HG02678 (cell line): ENCODE results near the gene NMRK1.

Source experiments
- ATAC-seq: cut with Tn5 transposase; IDR thresholded peaks from one replicate; pipeline ENCODE4 v1.9.1; 2021; ENCODE audit warnings: mild to moderate bottlenecking, moderate library complexity; ENCODE audit not compliant: unreplicated experiment

Gene NMRK1

DNA sequence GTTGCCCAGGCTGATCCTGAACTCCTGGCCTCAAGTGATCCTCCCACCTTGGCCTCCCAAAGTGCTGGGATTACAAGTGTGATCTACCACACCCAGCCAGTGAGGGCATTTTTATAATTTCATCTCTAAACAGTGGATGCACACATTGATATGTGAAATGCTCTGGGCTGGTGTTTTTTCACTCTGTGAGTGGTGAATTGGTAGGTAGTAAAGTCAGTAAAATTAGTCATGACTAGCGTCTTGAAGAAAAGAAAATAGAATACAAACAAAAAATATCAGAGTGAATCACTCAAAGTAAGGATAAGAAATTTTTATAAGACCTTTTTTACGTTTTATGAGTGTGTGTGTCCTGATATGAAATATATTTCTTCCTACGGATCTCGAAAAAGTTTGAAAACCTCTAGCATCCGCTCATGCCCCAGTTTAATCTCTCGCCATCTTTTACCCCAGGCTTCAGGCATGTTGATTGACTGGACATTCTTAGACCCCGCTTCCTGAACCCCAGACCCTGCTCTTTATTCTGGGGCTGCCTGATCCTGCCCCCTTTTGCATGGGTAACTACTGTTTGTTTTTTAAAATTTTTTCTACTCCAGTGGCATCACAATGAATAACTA is 14.3 kb upstream of the NMRK1 start:
- ATAC-seq: no peak

GRCh38 chr9:75101004-75101588 is 13.1 kb upstream of the NMRK1 start:
- ATAC-seq: no peak

GRCh38 chr9:75096796-75097195 is 8.8 kb upstream of the NMRK1 start:
- ATAC-seq: no peak

DNA sequence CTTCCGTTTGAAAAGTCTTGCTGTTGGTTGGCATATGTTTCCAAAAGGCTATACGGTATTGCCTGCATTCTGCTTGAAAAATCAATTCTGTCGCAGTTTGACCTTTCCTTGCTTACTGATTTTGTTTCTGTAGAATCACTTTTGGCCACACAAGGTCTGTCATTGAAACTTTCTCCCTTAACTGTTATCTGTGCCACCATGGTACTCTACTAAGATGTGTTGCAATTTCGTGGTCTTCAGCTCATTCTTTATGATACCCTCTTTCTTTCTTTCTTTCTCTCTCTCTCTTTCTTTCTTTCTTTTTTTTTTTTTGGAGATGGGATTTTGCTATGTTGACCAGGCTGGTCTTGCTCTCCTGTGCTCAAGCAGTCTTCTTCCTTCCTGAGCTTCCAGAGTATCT is 4.8 kb upstream of the NMRK1 start:
- ATAC-seq: no peak

GRCh38 chr9:75090579-75090978 is 2.6 kb upstream of the NMRK1 start:
- ATAC-seq: no peak

GRCh38 chr9:75089373-75089766 is 1.4 kb upstream of the NMRK1 start:
- ATAC-seq: no peak

GRCh38 chr9:75088646-75089372 is 854 bp upstream of the NMRK1 start:
- ATAC-seq: peak; percentile 26

- peak; percentile 31 for ATAC-seq
Observed at GRCh38 chr9:75087289-75087823, 599 bp downstream of the NMRK1 start.

DNA sequence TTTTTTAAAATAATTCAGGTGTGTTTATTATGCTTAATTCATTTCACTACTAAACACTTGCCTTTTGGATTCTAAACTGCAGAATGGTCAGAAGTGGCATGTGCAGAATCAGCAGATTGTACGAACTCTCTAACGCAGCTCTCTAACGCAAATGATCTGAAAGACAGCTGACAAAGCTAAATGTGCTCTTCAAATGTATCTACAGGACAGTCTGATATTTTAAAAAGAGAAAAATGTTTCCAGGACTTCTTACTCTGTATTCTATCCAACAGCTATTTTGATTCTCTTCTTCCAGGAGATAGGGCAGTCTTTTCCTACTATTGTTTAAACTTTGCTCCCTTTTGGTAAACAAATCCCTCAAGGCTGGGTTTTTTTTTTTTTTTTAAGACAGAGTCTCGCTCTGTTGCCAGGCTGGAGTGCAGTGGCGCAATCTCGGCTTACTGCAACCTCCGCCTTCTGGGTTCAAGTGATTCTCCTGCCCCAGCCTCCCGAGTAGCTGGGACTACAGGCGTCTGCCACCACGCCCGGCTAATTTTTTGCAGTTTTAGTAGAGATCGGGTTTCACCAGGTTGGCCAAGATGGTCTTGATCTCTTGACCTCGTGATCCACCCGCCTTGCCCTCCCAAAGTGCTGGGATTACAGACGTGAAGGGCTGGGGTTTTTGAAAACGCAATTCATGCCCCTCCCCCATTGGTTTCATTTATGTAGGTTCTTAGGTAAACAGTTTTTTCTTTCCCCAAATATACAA is 1.2 kb downstream of the NMRK1 start:
- ATAC-seq: no peak

DNA sequence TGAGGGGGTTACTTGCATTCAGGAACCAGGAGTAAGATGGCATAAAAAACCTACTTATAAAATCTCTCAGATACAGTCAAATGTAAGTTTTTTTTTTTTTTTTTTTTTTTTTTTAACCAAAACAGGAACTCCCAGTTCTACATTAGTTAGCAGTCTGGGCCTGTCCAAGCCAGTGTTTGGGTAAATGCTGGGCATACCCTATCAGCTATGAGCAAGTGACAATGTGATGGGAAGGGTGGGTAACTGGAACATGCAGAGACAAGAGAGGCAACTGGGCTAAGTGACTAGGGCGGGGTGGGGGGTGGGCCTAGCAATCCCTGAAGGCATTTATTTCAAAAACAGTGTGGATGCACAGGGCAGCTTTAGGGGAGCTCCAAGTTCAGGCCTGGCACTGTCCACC is 2.3 kb downstream of the NMRK1 start:
- ATAC-seq: no peak

- no peak for ATAC-seq
Observed at GRCh38 chr9:75084081-75084672, 3.8 kb downstream of the NMRK1 start.

DNA sequence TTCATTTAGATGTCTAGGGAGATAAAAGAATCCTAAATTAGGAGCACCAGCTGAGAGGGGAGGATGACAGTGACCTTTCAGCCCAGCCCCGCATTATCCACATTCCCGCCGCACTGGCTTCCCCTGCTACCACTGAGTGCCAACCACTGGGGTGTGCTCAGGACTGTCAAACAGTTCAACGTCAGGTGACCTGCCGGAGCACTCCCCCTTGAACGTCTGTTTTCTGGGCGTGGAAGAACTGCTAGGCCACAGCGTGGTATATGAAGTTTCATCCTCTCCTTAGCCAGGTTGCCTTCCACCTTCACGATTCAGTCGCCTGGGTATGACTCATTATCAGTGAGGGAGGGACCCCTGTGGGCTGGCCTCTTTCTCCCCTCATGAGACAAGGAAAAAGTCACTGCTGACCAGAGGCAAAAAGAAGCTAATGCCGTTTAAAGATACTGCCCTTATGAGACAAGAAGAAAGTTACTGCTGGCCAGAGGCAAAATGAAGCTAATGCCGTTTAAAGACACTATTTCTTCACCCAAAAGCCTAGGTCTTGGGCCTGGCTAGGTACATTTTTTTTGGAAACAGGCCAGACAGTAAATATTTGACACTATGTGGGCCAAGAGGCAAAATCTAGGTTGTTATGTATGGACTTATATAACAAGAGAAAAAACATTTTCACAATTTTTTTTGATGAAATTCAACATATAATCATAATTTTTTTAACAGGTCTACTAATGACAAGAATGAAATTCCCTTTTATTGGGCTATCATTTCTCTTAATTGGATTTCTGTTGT is 4.6 kb downstream of the NMRK1 start:
- ATAC-seq: no peak

GRCh38 chr9:75081632-75082031 is 6.3 kb downstream of the NMRK1 start:
- no peak for ATAC-seq

- ATAC-seq: no peak
Observed at GRCh38 chr9:75072895-75073294, 15.1 kb downstream of the NMRK1 start.

DNA sequence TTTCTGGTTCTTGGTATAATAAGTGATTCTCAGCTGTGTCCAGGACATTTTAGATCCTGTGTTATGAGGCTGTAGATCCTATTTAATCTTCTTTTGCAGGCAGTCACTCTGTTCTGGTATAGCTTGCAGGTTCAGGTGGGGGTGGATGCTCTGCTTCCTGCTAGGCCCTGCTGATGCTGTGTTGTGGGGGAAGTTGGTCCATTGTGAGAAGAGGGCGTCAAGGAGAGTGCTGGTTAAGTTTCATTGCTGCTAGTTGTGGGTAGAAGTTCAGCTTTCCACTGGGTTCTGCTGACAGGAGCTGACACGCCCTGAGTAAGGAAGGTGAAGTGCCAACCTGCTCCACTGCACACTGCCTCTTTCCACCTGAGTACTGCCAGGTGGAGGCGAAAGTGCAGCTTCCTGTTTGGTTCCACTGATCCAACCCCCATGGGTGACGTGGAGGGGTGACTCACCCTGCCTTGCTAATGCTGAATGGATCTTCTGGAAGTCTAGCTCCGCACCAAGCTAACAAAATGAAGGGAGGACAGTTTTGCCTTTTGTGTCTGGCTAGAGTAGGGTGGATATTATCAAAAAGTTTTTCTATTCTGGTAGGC is 16.3 kb downstream of the NMRK1 start:
- peak; percentile 52 for ATAC-seq

DNA sequence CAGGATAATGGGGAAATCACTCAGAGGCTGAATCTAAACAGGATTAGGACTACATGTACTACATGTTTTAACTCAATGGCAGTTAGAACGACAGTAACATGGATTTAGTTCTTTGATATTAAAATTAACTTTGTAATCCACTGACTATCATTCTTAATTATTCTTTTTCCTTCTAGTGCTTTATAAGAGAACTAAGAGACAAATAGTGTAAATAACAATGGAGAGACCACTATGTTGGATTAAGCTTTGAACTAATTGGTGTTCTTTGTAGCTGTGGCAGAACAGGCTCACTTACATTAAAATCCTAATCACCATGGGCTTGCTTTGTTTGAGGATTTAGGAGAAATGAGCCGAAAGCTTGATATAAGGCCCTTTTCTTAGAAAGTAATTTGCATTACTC is 18.8 kb downstream of the NMRK1 start:
- ATAC-seq: no peak

DNA sequence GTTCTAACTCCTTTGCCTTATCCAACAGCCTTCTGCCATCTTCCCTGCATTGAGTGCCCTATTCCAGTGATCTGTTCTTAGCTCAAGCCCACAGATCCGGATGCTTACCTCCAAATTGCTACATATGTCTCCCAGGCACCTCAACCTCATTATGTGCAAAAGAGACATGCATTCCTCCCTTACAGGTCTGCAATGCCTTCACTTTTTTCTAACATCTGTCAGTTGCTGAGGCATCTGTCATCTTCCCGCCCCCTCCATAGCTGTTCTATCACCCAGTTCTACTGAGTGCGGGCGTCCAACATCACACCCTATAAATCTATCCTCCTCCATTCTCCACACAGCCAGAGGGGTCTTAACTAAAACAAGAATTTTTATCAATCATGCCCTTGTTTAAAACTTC is 20.1 kb downstream of the NMRK1 start:
- no peak for ATAC-seq

- ATAC-seq: no peak
Observed at GRCh38 chr9:75065510-75065909, 22.4 kb downstream of the NMRK1 start.

DNA sequence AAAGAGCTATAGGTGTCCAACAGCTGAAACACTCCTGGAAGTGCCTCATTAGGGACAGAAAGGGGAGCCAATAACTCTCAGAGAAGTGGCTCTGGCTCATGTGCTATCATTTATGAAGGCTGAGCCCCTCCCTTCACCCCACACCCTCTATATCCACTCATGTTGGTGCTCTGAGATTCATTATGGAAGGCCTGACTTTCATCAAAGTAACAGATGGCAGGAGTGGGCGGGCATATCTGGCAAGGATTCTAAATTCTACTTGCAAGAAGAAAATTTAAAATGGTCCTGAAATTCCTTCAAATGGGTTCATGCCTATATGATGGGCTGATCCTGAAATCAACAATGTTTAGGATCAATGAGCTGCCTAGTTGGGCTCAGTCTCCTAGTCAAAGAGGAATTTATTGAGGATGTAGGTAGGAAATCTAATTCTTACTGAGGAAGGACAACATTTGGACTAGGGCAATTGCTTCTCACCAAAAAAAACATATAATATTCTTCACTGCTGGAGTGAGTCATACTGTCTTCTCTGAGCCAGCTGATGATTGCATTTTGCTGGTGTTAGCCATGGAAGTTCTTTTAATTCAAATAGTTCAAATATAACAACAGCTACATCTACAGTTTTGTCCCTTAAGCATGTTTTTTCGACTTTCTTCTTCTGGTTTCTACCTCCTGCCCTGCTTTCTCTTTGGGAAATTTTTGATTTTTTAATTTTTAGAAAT is 23.5 kb downstream of the NMRK1 start:
- no peak for ATAC-seq
